HK-2 (cell line): ENCODE measurements around the gene SOX18.
A peak's percentile ranks its signal among the peaks of the same experiment; 100 is the strongest.
"Not testable (repeated sequence)": the region's sequence is repeated elsewhere in the genome, so short reads cannot be mapped to it uniquely, and the experiment has no call there.

Experiments used
- DNase-seq: peaks from one replicate; pipeline ENCODE4 v3.0.0-alpha.2; 2018; ENCODE audit not compliant: unreplicated experiment

The SOX18 gene

GRCh38 chr20:64049060-64049877 is at the start of gene SOX18:
Gene SOX18 (minus strand): TSS chr20:64049639. CDS start chr20:64049516, 123 bp downstream.
- DNase-seq: no peak

- DNase-seq: no peak
Measured at GRCh38 chr20:64098471-64099013, 49.1 kb upstream of the SOX18 start.

GRCh38 chr20:64096535-64096934 is 47.1 kb upstream of the SOX18 start:
- DNase-seq: no peak

GRCh38 chr20:64095927-64096326 is 46.5 kb upstream of the SOX18 start:
- DNase-seq: no peak

GRCh38 chr20:64095455-64095854 is 46.0 kb upstream of the SOX18 start:
- DNase-seq: no peak

GRCh38 chr20:64093013-64093503 is 43.6 kb upstream of the SOX18 start:
- no peak for DNase-seq

GRCh38 chr20:64092258-64093012 is 43.0 kb upstream of the SOX18 start:
- DNase-seq: no peak

GRCh38 chr20:64091770-64092169 is 42.3 kb upstream of the SOX18 start:
- DNase-seq: no peak

- no peak for DNase-seq
Measured at GRCh38 chr20:64091340-64091739, 41.9 kb upstream of the SOX18 start.

GRCh38 chr20:64090165-64090564 is 40.7 kb upstream of the SOX18 start:
- DNase-seq: no peak

- not testable (repeated sequence) for DNase-seq
Measured at GRCh38 chr20:64088586-64088985, 39.1 kb upstream of the SOX18 start.

- DNase-seq: not testable (repeated sequence)
Measured at GRCh38 chr20:64087226-64087825, 37.9 kb upstream of the SOX18 start.

GRCh38 chr20:64086801-64087200 is 37.4 kb upstream of the SOX18 start:
- DNase-seq: no peak

- DNase-seq: no peak
Measured at GRCh38 chr20:64084685-64085152, 35.3 kb upstream of the SOX18 start.

GRCh38 chr20:64083804-64084684 is 34.6 kb upstream of the SOX18 start, which contains the start of gene LKAAEAR1:
Gene LKAAEAR1 (minus strand): TSS chr20:64084398. CDS start chr20:64084219, 179 bp downstream.
- no peak for DNase-seq

- peak; percentile 81 for DNase-seq
Measured at GRCh38 chr20:64083378-64083803, 34.0 kb upstream of the SOX18 start.

GRCh38 chr20:64082820-64083377 is 33.5 kb upstream of the SOX18 start:
- no peak for DNase-seq

GRCh38 chr20:64082126-64082731 is 32.8 kb upstream of the SOX18 start:
- DNase-seq: no peak

- DNase-seq: no peak
Measured at GRCh38 chr20:64081624-64081964, 32.2 kb upstream of the SOX18 start.
